SU-DHL-6 (cell line): Measurements from ENCODE around the gene EOMES.

Experiments
- CTCF ChIP-seq: fragments of 200-600 bp; sonication (generic); IDR thresholded peaks from one replicate; pipeline ENCODE4 v1.5.1; 2017; ENCODE audit warnings: antibody characterized with exemption, mild to moderate bottlenecking, low read length, moderate library complexity; ENCODE audit not compliant: insufficient read depth, poor library complexity, severe bottlenecking
- EZH2phosphoT487 ChIP-seq: fragments of 200-600 bp; sonication (generic), shearing (Covaris generic); conservative IDR thresholded peaks from 2 replicates; pipeline ENCODE4 v1.6.1; 2018; ENCODE audit warnings: mild to moderate bottlenecking, antibody characterized with exemption, low read length, moderate library complexity, mixed read lengths

GRCh38 chr3:27718459-27718858, 3.7 kb downstream of the EOMES start:
- TF ChIP-seq CTCF (no peak), EZH2phosphoT487 (no peak)
